Peyer's patch (tissue), 4 donors: ENCODE measurements around the gene NLRP6. TPM values are rescaled to one million over a fixed set of nuclear protein-coding genes. Genes with fewer than 3 reads are reported as not detected.

Source experiments
- DNase-seq, 3 donors: peaks; one replicate each; pipeline ENCODE4 v3.0.0-alpha.2; 2017 to 2019
- H3K27ac ChIP-seq, 4 donors: fragments of 200-600 bp; sonication (generic); one replicate each; pipeline ENCODE4 v1.5.1; 2016 to 2019
- H3K27me3 ChIP-seq, 2 donors: fragments of 200-600 bp; sonication (generic); one replicate each; pipeline ENCODE4 v1.5.1; 2019
- H3K36me3 ChIP-seq, 3 donors: fragments of 200-600 bp; sonication (generic); one replicate each; pipeline ENCODE4 v1.5.1; 2016 to 2019
- H3K4me1 ChIP-seq, 4 donors: fragments of 200-600 bp; sonication (generic); one replicate each; pipeline ENCODE4 v1.5.1; 2016 to 2019
- H3K4me3 ChIP-seq, 4 donors: fragments of 200-600 bp; sonication (generic); 1 replicate in 3 of 4; 2 replicates in 1 of 4; pipeline ENCODE4 v1.5.1; 2016 to 2019; ENCODE audit warnings: mild to moderate bottlenecking in 1 of 4
- H3K9me3 ChIP-seq, 4 donors: fragments of 200-600 bp; sonication (generic); one replicate each; pipeline ENCODE4 v1.5.1; 2016 to 2019; ENCODE audit warnings: mild to moderate bottlenecking in 1 of 4
- POLR2A ChIP-seq, 2 donors: fragments of 450-650 bp; IDR thresholded peaks; one replicate each; pipeline ENCODE4 v1.5.1; 2017; ENCODE audit warnings: antibody characterized with exemption in 2 of 2, mild to moderate bottlenecking in 2 of 2, moderate library complexity in 2 of 2
- total RNA-seq, 4 donors: library from RNA; depleted of rRNA; stranded (reverse); fragments of >200 nt; gene quantifications; one replicate each; pipeline ENCODE4 v1.1.0, GENCODE V29; 2016
- TF ChIP-seq, protein P1 (sequence below), 6 experiments: fragments of 450-650 bp in 4 of 6; fragments of 200-600 bp in 2 of 6; sonication (generic) in 1 of 6; IDR thresholded peaks; one replicate each; pipeline ENCODE4 v1.5.1; 2017 to 2019; ENCODE audit warnings: antibody characterized with exemption in 6 of 6, mild to moderate bottlenecking in 3 of 6, moderate library complexity in 1 of 6

Gene NLRP6
- total RNA-seq, 4 donors from 2014 or later, result 109 to 687 (median 492) TPM

GRCh38 chr11:296171-297050 lies 18.2 kb downstream of the NLRP6 start:
- Histone ChIP-seq H3K27me3 (peaks cover 0 to 9% of the 10 kb centered on the region in 2 donors), H3K4me1 (peaks cover 0 to 24% (median 5%) of the 10 kb centered on the region in 4 donors), H3K4me3 (no peak overlapping the region), H3K27ac (peak overlapping the region in 2 of 4 donors; percentile 9 to 43), H3K9me3 (no peaks in the 10 kb centered on the region), H3K36me3 (peaks cover 0 to 21% (median 0%) of the 10 kb centered on the region in 3 donors)
- TF ChIP-seq POLR2A (IDR thresholded peaks at IDR 0.05), result no peak
- TF ChIP-seq, protein P1, sequence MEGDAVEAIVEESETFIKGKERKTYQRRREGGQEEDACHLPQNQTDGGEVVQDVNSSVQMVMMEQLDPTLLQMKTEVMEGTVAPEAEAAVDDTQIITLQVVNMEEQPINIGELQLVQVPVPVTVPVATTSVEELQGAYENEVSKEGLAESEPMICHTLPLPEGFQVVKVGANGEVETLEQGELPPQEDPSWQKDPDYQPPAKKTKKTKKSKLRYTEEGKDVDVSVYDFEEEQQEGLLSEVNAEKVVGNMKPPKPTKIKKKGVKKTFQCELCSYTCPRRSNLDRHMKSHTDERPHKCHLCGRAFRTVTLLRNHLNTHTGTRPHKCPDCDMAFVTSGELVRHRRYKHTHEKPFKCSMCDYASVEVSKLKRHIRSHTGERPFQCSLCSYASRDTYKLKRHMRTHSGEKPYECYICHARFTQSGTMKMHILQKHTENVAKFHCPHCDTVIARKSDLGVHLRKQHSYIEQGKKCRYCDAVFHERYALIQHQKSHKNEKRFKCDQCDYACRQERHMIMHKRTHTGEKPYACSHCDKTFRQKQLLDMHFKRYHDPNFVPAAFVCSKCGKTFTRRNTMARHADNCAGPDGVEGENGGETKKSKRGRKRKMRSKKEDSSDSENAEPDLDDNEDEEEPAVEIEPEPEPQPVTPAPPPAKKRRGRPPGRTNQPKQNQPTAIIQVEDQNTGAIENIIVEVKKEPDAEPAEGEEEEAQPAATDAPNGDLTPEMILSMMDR (IDR thresholded peaks at IDR 0.05), result no peak
- DNase-seq, result peak in 1 of 3 donors; percentile 45

DNA sequence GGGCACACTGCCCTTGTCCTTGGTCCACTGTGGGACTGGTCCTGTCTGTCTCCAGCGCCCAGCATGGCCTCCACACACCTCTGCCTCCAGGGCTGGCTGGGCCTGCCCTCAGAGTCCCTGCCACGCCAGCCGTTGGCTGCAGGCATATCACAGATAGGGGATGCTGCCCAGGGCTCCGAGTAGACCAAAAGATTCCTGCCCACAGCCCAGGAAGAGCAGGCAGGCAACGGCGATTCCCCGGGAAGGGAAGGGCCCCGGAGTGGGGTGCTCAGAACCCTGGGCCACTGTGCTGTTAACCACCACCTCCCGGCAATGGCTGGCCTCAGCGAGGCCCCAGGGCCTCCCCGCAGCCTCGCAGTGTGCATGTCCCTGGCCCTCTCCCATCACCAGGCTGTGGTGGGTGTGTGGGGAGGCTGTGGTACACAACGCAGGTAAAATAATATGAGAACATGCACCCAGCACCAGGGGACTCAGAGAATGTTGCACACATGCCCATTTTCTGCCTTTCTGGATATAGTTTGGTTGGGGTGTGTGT lies 18.9 kb downstream of the NLRP6 start:
- peaks cover 0 to 24% (median 5%) of the 10 kb centered on the region in 4 donors for H3K4me1 ChIP-seq
- H3K27ac ChIP-seq, result peak overlapping the region in 2 of 4 donors; percentile 9 to 43
- H3K9me3 ChIP-seq, result no peaks in the 10 kb centered on the region
- TF ChIP-seq, protein P1 (IDR thresholded peaks at IDR 0.05), result no peak
- TF ChIP-seq POLR2A (IDR thresholded peaks at IDR 0.05), result no peak
- H3K36me3 ChIP-seq, result peaks cover 0 to 21% (median 0%) of the 10 kb centered on the region in 3 donors
- peak in 2 of 3 donors; percentile 50 to 52 for DNase-seq
- peaks cover 0 to 9% of the 10 kb centered on the region in 2 donors for H3K27me3 ChIP-seq
- H3K4me3 ChIP-seq, result no peak overlapping the region

DNA sequence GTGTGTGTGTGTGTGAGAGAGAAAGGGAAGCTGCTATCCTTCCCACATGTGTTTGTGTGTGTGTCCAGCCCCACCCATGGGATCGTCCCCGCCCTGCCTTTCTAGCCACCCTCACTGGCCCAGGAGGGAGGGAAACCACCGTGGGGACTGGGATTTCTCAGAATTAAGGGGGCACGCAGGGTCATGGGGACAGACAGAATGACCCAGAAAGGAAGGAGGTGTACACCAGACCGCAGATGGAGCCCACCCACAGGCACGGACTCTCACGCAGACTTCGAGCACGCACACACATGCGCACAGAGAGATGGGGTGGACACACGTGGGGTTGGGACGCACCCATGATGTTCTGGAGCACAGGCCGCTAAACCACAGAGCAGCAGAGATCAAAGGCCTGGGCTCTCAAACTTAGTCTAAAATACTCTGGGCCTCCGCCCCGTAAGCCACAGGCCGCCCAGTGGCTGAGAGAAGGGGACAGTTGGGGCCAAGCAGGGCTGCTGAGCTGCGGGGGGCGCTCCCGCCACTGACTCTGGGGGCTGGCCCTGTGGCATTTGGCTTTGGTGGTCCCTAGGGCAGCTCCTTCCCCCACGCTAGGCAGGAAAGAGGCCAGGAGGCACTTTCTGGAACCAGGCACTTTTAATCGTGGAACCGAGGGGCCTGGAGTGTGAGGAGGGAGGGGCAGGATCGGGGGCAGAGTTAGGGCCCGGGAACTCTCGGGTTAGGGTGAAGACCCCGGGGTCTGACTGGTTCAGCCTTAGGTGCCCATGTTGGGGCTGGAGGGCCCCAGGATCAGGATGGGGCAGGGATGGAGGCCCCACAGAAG lies 19.6 kb downstream of the NLRP6 start:
- Histone ChIP-seq H3K4me1 (peaks cover 0 to 24% (median 5%) of the 10 kb centered on the region in 4 donors), H3K27me3 (peaks cover 0 to 9% of the 10 kb centered on the region in 2 donors)
- peak; percentile 48 to 74 (median 55) for DNase-seq

GRCh38 chr11:298406-299065 lies 20.3 kb downstream of the NLRP6 start:
- DNase-seq, result peak; percentile 43 to 62 (median 52)
- no peak for TF ChIP-seq POLR2A (IDR thresholded peaks at IDR 0.05)
- TF ChIP-seq, protein P1 (IDR thresholded peaks at IDR 0.05), result no peak
- H3K36me3 ChIP-seq, result peaks cover 0 to 14% (median 0%) of the 10 kb centered on the region in 3 donors
- H3K4me1 ChIP-seq, result peaks cover 0 to 24% (median 5%) of the 10 kb centered on the region in 4 donors
- H3K9me3 ChIP-seq, result no peaks in the 10 kb centered on the region
- no peak overlapping the region for H3K4me3 ChIP-seq
- peak overlapping the region in 2 of 4 donors; percentile 36 to 43 for H3K27ac ChIP-seq
- H3K27me3 ChIP-seq, result peaks cover 0 to 9% of the 10 kb centered on the region in 2 donors

More for the DNA sequence above, 19.6 kb downstream of the NLRP6 start:
- Histone ChIP-seq H3K9me3 (no peaks in the 10 kb centered on the region), H3K27ac (peak overlapping the region in 2 of 4 donors; percentile 36 to 43), H3K4me3 (no peak overlapping the region), H3K36me3 (peaks cover 0 to 21% (median 0%) of the 10 kb centered on the region in 3 donors)
- TF ChIP-seq, protein P1 (IDR thresholded peaks at IDR 0.05), result peak in 1 of 6 experiments; percentile 2
- no peak for TF ChIP-seq POLR2A (IDR thresholded peaks at IDR 0.05)
